NCI-H146 treated with DMSO at 0.1 percent for 48 hours (cell line): Measurements from ENCODE around the gene CCDC124.

Experiments used
- DNase-seq: peaks from one replicate; lab custom pipeline; 2025; ENCODE audit not compliant: unreplicated experiment; lab: John Stamatoyannopoulos, UW

CCDC124 gene

GRCh38 chr19:17951990-17952976, 19.5 kb downstream of the CCDC124 start:
- DNase-seq: no peak

- DNase-seq: no peak
Measured at GRCh38 chr19:17953316-17953801, 20.5 kb downstream of the CCDC124 start.

- no peak for DNase-seq
Measured at GRCh38 chr19:17953869-17954268, 21.1 kb downstream of the CCDC124 start.

- no peak for DNase-seq
Measured at GRCh38 chr19:17954401-17954800, 21.6 kb downstream of the CCDC124 start.

- no peak for DNase-seq
Measured at GRCh38 chr19:17957149-17957849, 24.5 kb downstream of the CCDC124 start.

GRCh38 chr19:17957885-17958284, 25.1 kb downstream of the CCDC124 start:
- no peak for DNase-seq

GRCh38 chr19:17963936-17964691, 31.3 kb downstream of the CCDC124 start:
- no peak for DNase-seq

- no peak for DNase-seq
Measured at GRCh38 chr19:17965370-17966128, 32.7 kb downstream of the CCDC124 start.

- no peak for DNase-seq
Measured at GRCh38 chr19:17966129-17966483, 33.3 kb downstream of the CCDC124 start.

GRCh38 chr19:17966550-17967256, 33.9 kb downstream of the CCDC124 start, which contains the start of gene KCNN1:
Gene KCNN1, plus strand, starts transcription at chr19:17967107. Its CDS starts 6,782 bp downstream, at chr19:17973889.
- DNase-seq: no peak

- DNase-seq: no peak
Measured at GRCh38 chr19:17967257-17968051, 34.6 kb downstream of the CCDC124 start.

GRCh38 chr19:17968362-17968761, 35.5 kb downstream of the CCDC124 start:
- DNase-seq: no peak

GRCh38 chr19:17969096-17969792, 36.4 kb downstream of the CCDC124 start:
- no peak for DNase-seq

- no peak for DNase-seq
Measured at GRCh38 chr19:17972230-17972629, 39.4 kb downstream of the CCDC124 start.

GRCh38 chr19:17973759-17974158, 40.9 kb downstream of the CCDC124 start:
- no peak for DNase-seq

- no peak for DNase-seq
Measured at GRCh38 chr19:17974551-17974950, 41.7 kb downstream of the CCDC124 start.

- no peak for DNase-seq
Measured at GRCh38 chr19:17975032-17975431, 42.2 kb downstream of the CCDC124 start.

GRCh38 chr19:17977021-17977420, 44.2 kb downstream of the CCDC124 start:
- no peak for DNase-seq
